Fibroblast of mammary gland (primary cell): ENCODE measurements around the gene JCHAIN.

Source experiments
- DNase-seq: peaks from one replicate; pipeline ENCODE4 v3.0.0-alpha.2; 2010; ENCODE audit warnings: low read depth
- H3K4me3 ChIP-seq: 2 replicates; pipeline ENCODE4 v1.5.1; 2011; ENCODE audit warnings: low read depth, mild to moderate bottlenecking, low read length, moderate library complexity; ENCODE audit not compliant: control insufficient read depth
- CTCF ChIP-seq: conservative IDR thresholded peaks from 2 replicates; pipeline ENCODE4 v1.5.1; 2011; ENCODE audit warnings: low read depth, low read length, inconsistent platforms; ENCODE audit not compliant: control insufficient read depth, insufficient read depth

The JCHAIN gene

GRCh38 chr4:70637239-70637913 is 28.9 kb downstream of the JCHAIN start:
- DNase-seq, result peak; percentile 14
- TF ChIP-seq CTCF, result no peak
- H3K4me3 ChIP-seq, result no peak overlapping the region

DNA sequence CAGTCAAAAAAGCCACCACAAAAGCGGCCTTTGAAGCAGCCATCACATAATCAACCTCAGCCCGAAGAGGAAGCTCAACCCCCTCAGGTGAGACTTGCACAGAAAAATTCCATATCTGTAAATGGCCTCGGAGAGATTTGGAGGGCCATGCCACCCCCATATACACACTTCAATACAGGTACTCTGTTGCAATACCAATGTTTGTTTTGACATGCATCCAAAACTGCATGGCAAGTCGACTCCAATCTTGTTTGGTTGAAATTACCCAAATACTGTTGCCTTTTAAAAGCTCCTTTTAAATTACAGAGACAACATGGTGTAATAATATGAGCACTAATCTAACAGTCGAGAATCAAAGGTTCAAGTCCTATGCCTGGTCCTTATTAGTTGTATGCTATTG is 31.8 kb downstream of the JCHAIN start:
- no peak overlapping the region for H3K4me3 ChIP-seq
- no peak for DNase-seq
- no peak for TF ChIP-seq CTCF

DNA sequence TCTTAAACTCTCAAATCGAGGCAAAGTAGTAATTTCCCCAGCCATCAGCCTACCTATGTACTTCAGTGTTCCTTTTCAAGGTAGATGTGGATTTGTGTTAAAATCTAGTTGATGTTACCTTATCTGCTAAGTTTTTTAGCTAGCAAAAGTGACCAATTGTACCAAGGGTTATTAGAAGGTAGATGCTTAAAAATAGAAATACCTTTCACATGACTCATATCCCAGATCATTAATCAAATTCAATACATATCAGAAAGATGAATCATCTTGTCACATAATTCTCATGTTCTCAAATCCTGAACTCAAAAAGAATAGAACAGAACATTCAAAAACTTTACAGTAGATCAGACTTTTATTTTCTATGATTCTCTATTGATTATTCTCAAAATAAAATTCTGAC is 34.3 kb downstream of the JCHAIN start:
- TF ChIP-seq CTCF, result no peak
- no peak overlapping the region for H3K4me3 ChIP-seq
- peak; percentile 39 for DNase-seq

GRCh38 chr4:70630162-70630561 is 36.1 kb downstream of the JCHAIN start:
- no peak for TF ChIP-seq CTCF
- no peak for DNase-seq
- H3K4me3 ChIP-seq, result no peak overlapping the region

DNA sequence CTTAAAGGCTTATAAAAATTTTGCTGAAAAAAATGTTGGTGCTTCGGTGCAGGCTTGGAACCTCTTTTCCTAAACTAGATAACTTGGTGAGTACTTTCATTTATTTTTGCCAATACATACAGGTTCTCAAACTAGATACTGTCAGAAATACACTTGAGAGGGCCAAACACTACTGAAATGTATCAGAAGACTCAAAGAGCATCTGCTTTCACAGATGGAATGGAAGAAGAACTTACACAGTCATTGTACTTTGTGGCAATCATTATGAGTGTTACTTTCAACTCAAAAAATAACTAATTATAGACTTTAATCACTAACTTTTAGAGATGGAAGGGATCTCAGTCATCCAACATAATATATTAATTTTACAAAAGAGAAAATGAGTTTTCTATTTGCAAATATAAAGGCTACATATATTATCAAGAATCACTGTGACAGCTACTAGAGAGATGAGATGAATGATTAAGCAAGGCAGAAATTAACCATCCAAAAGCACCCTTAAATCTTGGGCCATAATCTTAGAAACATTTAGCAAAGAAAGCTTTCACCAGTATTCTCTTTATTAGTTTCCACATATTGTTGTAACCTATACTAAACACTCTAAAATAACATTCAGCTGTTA is 36.7 kb downstream of the JCHAIN start:
- DNase-seq, result no peak
- no peak overlapping the region for H3K4me3 ChIP-seq
- TF ChIP-seq CTCF, result no peak

DNA sequence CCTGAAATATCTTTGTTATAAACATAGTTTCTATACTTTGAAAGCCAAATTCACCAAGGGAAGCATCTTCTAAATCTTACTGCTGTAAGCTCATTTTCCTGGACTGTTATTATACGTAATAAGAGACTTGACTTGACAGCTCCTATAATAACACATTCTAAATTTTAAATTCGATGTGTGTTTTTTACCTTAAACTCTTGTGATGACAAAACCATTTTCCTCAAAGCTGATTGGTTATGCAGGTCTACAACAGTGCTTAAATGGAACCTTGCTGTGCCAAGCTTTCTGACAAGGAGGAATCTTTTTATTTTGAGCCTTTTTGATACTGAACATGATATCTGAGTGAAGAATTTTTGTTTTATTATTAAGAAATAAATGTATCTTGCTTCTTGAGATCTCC is 37.9 kb downstream of the JCHAIN start, which contains the start of gene ENAM:
Gene ENAM (plus strand): TSS at position 301 of the 400 bp plus-strand sequence. CDS start 757 bp downstream, outside the sequence.
- no peak within 1 kb of the TSS for H3K4me3 ChIP-seq
- no peak for DNase-seq

More for the DNA sequence above, 37.9 kb downstream of the JCHAIN start, which contains the start of gene ENAM:
- no peak for TF ChIP-seq CTCF
